RWPE1 (cell line): ENCODE results near the gene KCNMA1.

Experiments
- CTCF ChIA-PET: fragments of 350-600 bp; sonication (Branson Sonifier 250); formaldehyde crosslinking; extraction: SDS; loops from one replicate; lab custom pipeline; 2021; lab: Yijun Ruan, JAX
- POLR2A ChIA-PET: fragments of 400-600 bp; formaldehyde crosslinking; extraction: SDS; loops from one replicate; lab custom pipeline; 2020; ENCODE audit warnings: antibody characterized with exemption; ENCODE audit not compliant: low non-redundant PET; lab: Yijun Ruan, JAX
- DNase-seq: peaks from one replicate; pipeline ENCODE4 v3.0.0; 2012; ENCODE audit warnings: low spot score
- H3K27ac ChIP-seq: fragments of 450-650 bp; 2 replicates; pipeline ENCODE4 v1.5.1; 2017
- CTCF ChIP-seq: fragments of 450-650 bp; conservative IDR thresholded peaks from 2 replicates; pipeline ENCODE4 v1.5.1; 2017; ENCODE audit warnings: low read depth, mild to moderate bottlenecking

Gene KCNMA1

DNA sequence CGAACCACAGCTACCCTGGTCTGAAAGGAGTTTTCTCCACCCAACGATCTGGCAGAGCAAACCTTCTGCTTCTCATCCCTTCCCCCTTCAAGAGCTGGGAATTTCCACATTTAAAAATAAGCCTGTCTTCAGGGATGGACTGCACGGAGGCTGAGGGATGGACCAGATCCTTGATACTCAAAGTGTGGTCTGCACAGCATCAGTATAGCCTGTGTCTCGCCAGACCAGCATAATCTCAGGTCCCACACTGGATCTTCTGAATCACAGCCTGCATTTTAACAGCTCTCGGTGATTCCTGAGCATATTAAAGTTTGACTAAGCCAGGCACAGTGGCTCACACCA lies 7.1 kb downstream of the KCNMA1 start:
- ChIA-PET POLR2A (no interaction called here), CTCF (interaction anchor here (0.5 to 0.6 kb wide), 2 partner anchors 26 to 241 kb away, joined by 4 to 5 read pairs; no protein-coding TSS in a partner anchor)
- no peak for DNase-seq
- H3K27ac ChIP-seq: peak overlapping the region; percentile 65
- no peak for TF ChIP-seq CTCF

DNA sequence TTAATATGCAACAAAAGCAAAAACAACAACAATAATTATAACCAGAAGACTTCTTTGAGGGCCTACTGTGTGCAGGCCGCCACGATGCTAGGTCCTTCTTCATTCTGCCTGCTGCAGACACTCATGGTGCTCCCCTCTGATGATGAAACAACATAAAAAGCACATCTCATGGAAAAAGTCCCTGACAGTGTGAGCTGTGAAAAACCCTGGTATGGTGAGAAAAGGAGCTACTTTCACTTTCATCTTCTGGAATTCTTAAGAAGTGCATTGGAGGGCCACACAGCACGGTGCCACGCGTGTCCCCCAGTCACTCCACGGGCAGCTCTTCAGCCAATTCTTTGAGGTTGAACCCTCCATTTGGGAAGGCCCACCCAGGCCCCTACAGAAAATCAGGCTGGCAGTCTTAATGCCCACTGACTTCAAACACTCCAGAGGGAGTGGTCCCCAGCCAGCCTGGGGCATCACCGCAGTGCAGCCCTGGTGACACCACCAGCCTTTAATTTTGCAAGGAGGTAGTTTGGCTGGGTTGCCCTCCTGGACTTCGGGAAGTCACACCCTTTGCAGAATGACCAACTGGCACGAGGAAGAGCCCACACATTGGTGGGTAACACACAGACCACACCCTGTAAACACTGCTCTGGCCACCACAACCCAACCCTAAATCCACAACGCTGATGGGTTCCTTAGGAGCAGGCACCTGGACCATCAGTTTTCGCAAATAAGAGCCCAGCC lies 7.7 kb downstream of the KCNMA1 start:
- DNase-seq: no peak
- peak overlapping the region; percentile 65 for H3K27ac ChIP-seq
- TF ChIP-seq CTCF: no peak
- ChIA-PET POLR2A (no interaction called here), CTCF (interaction anchor here (0.5 kb wide), 2 partner anchors 26 to 1229 kb away, joined by 5 read pairs; no protein-coding TSS in a partner anchor)

- DNase-seq: peak; percentile 62
- no peak overlapping the region for H3K27ac ChIP-seq
- ChIA-PET POLR2A (no interaction called here), CTCF (interaction anchor here (0.5 kb wide), 1 partner anchor 1228 kb away, joined by 5 read pairs; no protein-coding TSS in a partner anchor)
- no peak for TF ChIP-seq CTCF
Measured at GRCh38 chr10:77628906-77629730, 8.5 kb downstream of the KCNMA1 start.

DNA sequence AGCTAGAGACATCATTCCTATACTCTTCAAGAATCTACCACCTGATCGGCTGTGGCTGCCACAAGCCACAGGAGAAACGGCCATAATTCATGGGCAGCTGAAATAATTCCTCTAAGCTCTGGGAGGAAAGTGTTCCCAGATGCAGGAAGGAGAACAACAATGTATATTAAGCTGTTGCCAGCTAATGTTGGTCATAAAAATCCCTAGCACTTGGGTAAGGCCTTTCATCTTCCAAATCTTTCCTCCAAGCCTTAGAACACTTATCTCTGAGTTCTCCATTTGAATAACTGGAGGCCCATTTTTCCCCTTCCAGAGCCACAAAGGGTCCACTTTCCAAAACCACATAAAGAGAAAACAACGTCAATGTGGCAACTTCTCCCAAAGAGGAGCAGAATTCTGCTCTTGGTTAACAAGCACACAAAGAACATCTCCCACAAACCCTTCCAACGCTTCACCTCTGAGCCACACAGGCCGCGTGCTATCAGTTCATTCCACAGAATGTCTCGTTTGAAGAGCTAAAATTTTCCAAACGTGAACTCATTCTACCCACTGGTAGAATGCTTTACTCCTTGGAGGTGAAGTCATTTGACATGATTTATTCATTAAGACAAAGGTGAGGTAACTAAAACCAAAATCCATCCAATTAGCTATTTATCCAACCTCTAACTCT lies 11.2 kb downstream of the KCNMA1 start:
- no peak overlapping the region for H3K27ac ChIP-seq
- TF ChIP-seq CTCF: no peak
- ChIA-PET CTCF (no interaction called here), POLR2A (no interaction called here)
- DNase-seq: no peak

GRCh38 chr10:77625379-77625778 lies 12.2 kb downstream of the KCNMA1 start:
- H3K27ac ChIP-seq: no peak overlapping the region
- POLR2A ChIA-PET: no interaction called here
- DNase-seq: no peak
- CTCF ChIA-PET: no interaction called here
- TF ChIP-seq CTCF: no peak

GRCh38 chr10:77622889-77623291 lies 14.7 kb downstream of the KCNMA1 start:
- CTCF ChIA-PET: interaction anchor here (0.7 kb wide), 1 partner anchor 237 kb away, joined by 4 read pairs; no protein-coding TSS in a partner anchor
- no peak for TF ChIP-seq CTCF
- no peak for DNase-seq
- H3K27ac ChIP-seq: no peak overlapping the region
- POLR2A ChIA-PET: no interaction called here
